Left lung (tissue), 10 donors: ENCODE data around the gene BLMH. TPM values are rescaled to one million over a fixed set of nuclear protein-coding genes. Genes with fewer than 3 reads are reported as not detected.

ENCODE experiments used
- ATAC-seq: fragments of 200-7000 bp; cut with Tn5 transposase; one replicate; pipeline ENCODE4 v1.9.1; 2020; ENCODE audit warnings: moderate library complexity
- DNase-seq, 4 donors: peaks; one replicate each; pipeline ENCODE4 v3.0.0-alpha.2; 2013 to 2020
- H3K27ac ChIP-seq, 2 donors: fragments of 200-600 bp; sonication (generic) in 1 of 2; one replicate each; pipeline versions ENCODE4 v1.5.0 to v1.8.0; 2020 to 2021
- H3K27me3 ChIP-seq, 2 donors: fragments of 200-600 bp; sonication (generic) in 1 of 2; one replicate each; pipeline versions ENCODE4 v1.5.0 to v1.8.0; 2020 to 2021
- H3K36me3 ChIP-seq, 2 donors: fragments of 200-600 bp; sonication (generic) in 1 of 2; one replicate each; pipeline versions ENCODE4 v1.5.0 to v1.8.0; 2020 to 2021
- H3K4me1 ChIP-seq, 2 donors: fragments of 200-600 bp; one replicate each; pipeline ENCODE4 v1.8.0; 2021
- H3K4me3 ChIP-seq, 2 donors: fragments of 200-600 bp; sonication (generic) in 1 of 2; one replicate each; pipeline versions ENCODE4 v1.5.0 to v1.8.0; 2020 to 2021; ENCODE audit warnings: mild to moderate bottlenecking in 1 of 2
- H3K9me3 ChIP-seq, 2 donors: fragments of 200-600 bp; sonication (generic) in 1 of 2; one replicate each; pipeline versions ENCODE4 v1.5.0 to v1.8.0; 2020 to 2021
- CTCF ChIP-seq, 2 donors: fragments of 200-600 bp; sonication (generic) in 1 of 2; IDR thresholded peaks; one replicate each; pipeline versions ENCODE4 v1.5.0 to v1.8.0; 2021; ENCODE audit warnings: antibody characterized with exemption in 2 of 2
- intact Hi-C, 2 donors: fragments of 100-400 bp; cut with DNase I; formaldehyde crosslinking; loops; one replicate each; pipeline versions ENCODE4 v1.11.2 to v1.14.2; 2022
- polyA plus RNA-seq, 6 donors: library from polyadenylated mRNA; unstranded; fragments of 120-200 nt; gene quantifications; one replicate each; pipeline ENCODE4 v1.2.1, GENCODE V29; 2013; ENCODE audit not compliant: insufficient read length in 6 of 6
- total RNA-seq, 2 donors: library from RNA; stranded (reverse); fragmentation: NEBNext Ultra II Directional; extraction: Animal tissue kit (Norgen Biotek cat#: 25700); gene quantifications; one replicate each; pipeline ENCODE4 v1.2.1, GENCODE V29; 2021
- donor health status: DM: no; HTN: yes; CAD: no.
- donor health status: DM: no; HTN: no; CAD: no.

Gene BLMH
- total and polyA plus RNA-seq, 8 donors = 30.0 to 77.3 (median 68.8) TPM

- ATAC-seq = no peak
Observed at GRCh38 chr17:30249460-30249859, 42.3 kb downstream of the BLMH start.

DNA sequence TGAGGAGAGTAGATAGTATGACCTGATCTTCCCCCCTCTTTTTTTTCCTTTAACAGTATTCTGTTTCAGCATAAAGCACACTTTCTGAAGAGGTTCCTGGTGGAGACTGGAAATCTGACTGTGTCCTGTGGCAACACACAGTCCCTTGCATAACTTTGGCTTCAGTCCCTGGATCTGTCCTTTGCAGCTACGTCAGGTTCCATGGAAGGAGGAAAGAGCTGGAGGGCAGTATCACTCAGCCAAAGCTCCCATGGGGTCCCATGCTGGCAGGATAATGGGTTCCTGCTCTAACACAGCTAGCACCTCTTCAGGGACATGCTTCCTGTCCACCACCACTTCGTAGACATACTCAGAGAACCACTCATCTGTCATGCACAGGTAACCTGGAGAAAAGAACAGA, 43.0 kb downstream of the BLMH start:
- no peak for DNase-seq
- no peaks in the 10 kb centered on the region for H3K9me3 ChIP-seq
- H3K27me3 ChIP-seq = no peaks in the 10 kb centered on the region
- peaks cover 3 to 55% of the 10 kb centered on the region in 2 donors for H3K36me3 ChIP-seq
- no peak for ATAC-seq
- no peak overlapping the region for H3K27ac ChIP-seq
- TF ChIP-seq CTCF (IDR thresholded peaks at IDR 0.05) = no peak
- no peaks in the 10 kb centered on the region for H3K4me1 ChIP-seq
- intact Hi-C loops = no loop called here
- no peak overlapping the region for H3K4me3 ChIP-seq

More at GRCh38 chr17:30249460-30249859, 42.3 kb downstream of the BLMH start:
- no peaks in the 10 kb centered on the region for H3K27me3 ChIP-seq
- DNase-seq = no peak
- no peak overlapping the region for H3K27ac ChIP-seq
- no peak for TF ChIP-seq CTCF (IDR thresholded peaks at IDR 0.05)
- no peak overlapping the region for H3K4me3 ChIP-seq
- intact Hi-C loops = no loop called here
- peaks cover 3 to 55% of the 10 kb centered on the region in 2 donors for H3K36me3 ChIP-seq
- H3K4me1 ChIP-seq = no peaks in the 10 kb centered on the region
- H3K9me3 ChIP-seq = no peaks in the 10 kb centered on the region

DNA sequence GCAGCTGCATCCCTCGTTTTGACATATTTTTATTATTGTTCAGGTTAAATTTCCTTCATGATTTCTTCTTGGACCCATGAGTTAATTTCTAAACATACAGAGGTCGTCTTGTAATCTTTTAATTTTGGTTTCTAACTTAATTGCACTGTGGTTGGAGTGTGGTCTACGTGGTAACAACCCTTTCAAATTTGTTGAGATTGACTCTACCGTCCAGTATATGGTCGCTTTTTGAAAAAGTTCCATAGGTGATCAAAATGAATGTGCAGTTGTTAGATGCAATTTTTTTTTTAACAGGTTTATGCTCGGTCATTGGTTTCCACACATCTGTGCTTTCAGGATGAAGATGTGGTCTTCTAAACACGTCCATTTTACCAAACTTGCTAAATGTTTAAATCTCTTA, 45.3 kb downstream of the BLMH start:
- H3K4me1 ChIP-seq = no peaks in the 10 kb centered on the region
- no peak for TF ChIP-seq CTCF (IDR thresholded peaks at IDR 0.05)
- H3K27me3 ChIP-seq = no peaks in the 10 kb centered on the region
- H3K9me3 ChIP-seq = no peaks in the 10 kb centered on the region
- DNase-seq (no peak), ATAC-seq (no peak)
- no peak overlapping the region for H3K27ac ChIP-seq
- H3K4me3 ChIP-seq = no peak overlapping the region
- intact Hi-C loops = no loop called here
- H3K36me3 ChIP-seq = peaks cover 3 to 49% of the 10 kb centered on the region in 2 donors

- Histone ChIP-seq H3K9me3 (no peaks in the 10 kb centered on the region), H3K27ac (no peak overlapping the region), H3K4me3 (no peak overlapping the region), H3K4me1 (no peaks in the 10 kb centered on the region), H3K36me3 (peaks cover 3 to 36% of the 10 kb centered on the region in 2 donors), H3K27me3 (no peaks in the 10 kb centered on the region)
- TF ChIP-seq CTCF (IDR thresholded peaks at IDR 0.05) = no peak
- intact Hi-C loops = no loop called here
- ATAC-seq = no peak
- no peak for DNase-seq
Observed at GRCh38 chr17:30244853-30245385, 46.8 kb downstream of the BLMH start.

DNA sequence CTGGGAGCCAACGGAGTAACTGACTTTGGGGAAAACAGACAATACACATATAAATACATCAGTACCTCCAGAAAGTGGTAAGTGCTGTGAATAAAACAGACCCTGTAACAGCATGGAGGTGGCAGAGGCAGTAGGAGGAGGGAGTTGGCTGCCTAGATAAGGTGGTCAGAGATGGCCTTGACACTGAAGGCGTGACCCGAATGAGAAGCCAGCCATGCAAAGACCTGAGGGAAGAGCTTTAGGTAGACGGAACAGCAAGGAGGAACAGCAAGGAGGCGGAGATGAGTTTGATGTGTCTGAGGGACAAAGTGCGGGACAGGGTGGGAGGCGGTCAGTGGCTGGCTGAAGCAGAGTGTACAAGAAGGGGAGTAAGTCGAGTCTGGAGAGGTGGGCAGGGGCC, 48.2 kb downstream of the BLMH start:
- Histone ChIP-seq H3K4me1 (peaks cover 0 to under 1% of the 10 kb centered on the region in 2 donors), H3K27ac (no peak overlapping the region), H3K9me3 (no peaks in the 10 kb centered on the region), H3K27me3 (peaks cover under 1 to 7% of the 10 kb centered on the region in 2 donors), H3K4me3 (no peak overlapping the region), H3K36me3 (peaks cover 3 to 22% of the 10 kb centered on the region in 2 donors)
- TF ChIP-seq CTCF (IDR thresholded peaks at IDR 0.05) = no peak
- no peak for DNase-seq
- no peak for ATAC-seq
- intact Hi-C loops = no loop called here
